Spinal cord (tissue), 10 donors: ENCODE data around the gene CDH20. TPM values are rescaled to one million over a fixed set of nuclear protein-coding genes. Genes with fewer than 3 reads are reported as not detected.

Source experiments
- DNase-seq, 6 donors: peaks; one replicate each; pipeline versions ENCODE4 v3.0.0 to v3.0.0-alpha.2; 2013 to 2015; ENCODE audit warnings: low spot score in 6 of 6, low read depth in 4 of 6
- H3K27ac ChIP-seq: one replicate; pipeline ENCODE4 v1.5.1; 2013; ENCODE audit warnings: low read depth, low read length, control low read depth
- H3K27me3 ChIP-seq: one replicate; pipeline ENCODE4 v1.6.1; 2013; ENCODE audit warnings: low read length; ENCODE audit not compliant: control insufficient read depth, insufficient read depth
- H3K36me3 ChIP-seq: one replicate; pipeline ENCODE4 v1.6.1; 2013; ENCODE audit warnings: low read length; ENCODE audit not compliant: control insufficient read depth, insufficient read depth
- H3K4me1 ChIP-seq: one replicate; pipeline ENCODE4 v1.6.1; 2013; ENCODE audit warnings: low read length; ENCODE audit not compliant: control insufficient read depth, insufficient read depth
- H3K4me3 ChIP-seq: one replicate; pipeline ENCODE4 v1.5.1; 2013; ENCODE audit warnings: low read depth, low read length, control low read depth
- H3K9me3 ChIP-seq: one replicate; pipeline ENCODE4 v1.6.1; 2013; ENCODE audit warnings: low read length; ENCODE audit not compliant: control insufficient read depth, insufficient read depth
- WGBS: methylation state at CpG from one replicate; pipeline ENCODE4 v1.1.5; 2013; ENCODE audit warnings: missing lambda C conversion rate; ENCODE audit not compliant: insufficient coverage; 5-methylcytosine and 5-hydroxymethylcytosine counted together
- polyA plus RNA-seq, 2 donors: library from polyadenylated mRNA; unstranded; fragments of 120-200 nt; gene quantifications; one replicate each; pipeline ENCODE4 v1.2.1, GENCODE V29; 2013; ENCODE audit not compliant: insufficient read length in 2 of 2
- total RNA-seq, 2 donors: library from RNA; depleted of rRNA in 1 of 2; stranded (reverse); fragments of 120-200 nt in 1 of 2; fragments of >200 nt in 1 of 2; gene quantifications; one replicate each; pipeline versions ENCODE4 v1.2.3 to v1.2.4, GENCODE V29; 2013 to 2014
- donor health status: healthy.

Gene CDH20
- total and polyA plus RNA-seq, 4 donors: 17.2 to 42.9 (median 31.3) TPM

DNA sequence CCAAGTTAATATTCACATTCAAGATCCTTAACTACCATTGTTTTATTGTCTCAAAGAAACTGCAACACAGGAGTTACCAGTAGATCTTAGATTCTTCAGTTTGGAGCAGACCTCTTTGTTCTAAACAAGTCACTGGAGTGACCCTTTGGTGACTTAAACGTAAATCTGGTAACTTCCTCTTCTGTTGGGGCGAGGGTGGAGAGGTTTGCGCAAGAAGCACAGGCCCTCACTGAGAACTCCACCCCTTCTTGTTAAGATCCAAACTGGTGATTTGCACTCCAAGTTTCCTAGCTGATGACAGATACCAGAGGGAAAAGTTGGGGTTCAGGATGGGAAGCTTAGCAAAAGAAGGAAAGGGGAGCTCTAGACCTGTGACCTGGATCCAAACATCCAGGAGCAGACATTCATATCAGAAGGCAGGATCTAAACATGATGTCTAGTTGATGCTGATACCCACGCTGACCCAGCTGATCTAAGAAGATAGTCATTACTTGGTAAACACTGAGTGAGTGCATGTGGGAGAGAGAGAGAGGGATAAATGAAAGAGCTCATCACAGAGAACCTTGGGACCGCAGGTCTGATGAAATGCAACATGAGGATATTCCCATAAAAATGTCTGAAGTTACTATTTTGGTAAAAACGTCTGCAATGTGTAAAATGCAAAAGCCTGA, 256.0 kb downstream of the CDH20 start:
- H3K36me3 ChIP-seq: no peaks in the 10 kb centered on the region
- 91% methylated on average over 5 of the region's 6 CpGs for WGBS
- H3K4me1 ChIP-seq: no peaks in the 10 kb centered on the region
- H3K9me3 ChIP-seq: no peaks in the 10 kb centered on the region
- no peak for DNase-seq
- no peak overlapping the region for H3K27ac ChIP-seq
- H3K4me3 ChIP-seq: no peak overlapping the region
- H3K27me3 ChIP-seq: no peaks in the 10 kb centered on the region

- WGBS: 40% methylated on average over 4 of the region's 4 CpGs
- Histone ChIP-seq H3K27me3 (no peaks in the 10 kb centered on the region), H3K27ac (no peak overlapping the region), H3K4me1 (no peaks in the 10 kb centered on the region), H3K9me3 (no peaks in the 10 kb centered on the region), H3K4me3 (no peak overlapping the region), H3K36me3 (no peaks in the 10 kb centered on the region)
- DNase-seq: peak in 2 of 6 donors; percentile 51 to 53
Measured at GRCh38 chr18:61589724-61590065, 256.5 kb downstream of the CDH20 start.

DNA sequence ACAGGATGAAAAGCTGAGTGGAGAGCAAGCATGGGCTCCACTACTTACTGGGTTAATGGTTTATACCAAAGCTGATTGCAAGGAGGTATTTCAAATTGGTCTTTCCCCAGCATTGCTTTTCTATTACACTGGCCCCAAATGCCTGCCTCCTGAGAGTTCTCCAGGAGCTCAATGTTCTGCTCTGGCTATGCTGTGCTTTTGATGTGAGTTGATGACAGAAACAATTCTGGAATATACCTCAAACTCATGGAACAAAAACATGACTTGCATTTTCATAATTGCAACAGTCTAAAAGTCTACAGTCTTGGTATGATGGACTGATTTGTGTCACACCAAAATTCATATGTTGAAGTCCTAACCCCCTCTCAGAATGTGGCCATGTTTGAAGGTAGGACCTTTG, 258.0 kb downstream of the CDH20 start:
- no peaks in the 10 kb centered on the region for H3K9me3 ChIP-seq
- no peak overlapping the region for H3K27ac ChIP-seq
- H3K4me3 ChIP-seq: no peak overlapping the region
- DNase-seq: no peak
- no peaks in the 10 kb centered on the region for H3K36me3 ChIP-seq
- H3K27me3 ChIP-seq: no peaks in the 10 kb centered on the region
- no peaks in the 10 kb centered on the region for H3K4me1 ChIP-seq

GRCh38 chr18:61595615-61596251, 262.5 kb downstream of the CDH20 start:
- H3K9me3 ChIP-seq: no peaks in the 10 kb centered on the region
- no peaks in the 10 kb centered on the region for H3K4me1 ChIP-seq
- H3K36me3 ChIP-seq: no peaks in the 10 kb centered on the region
- peak in 1 of 6 donors; percentile 73 for DNase-seq
- H3K27ac ChIP-seq: no peak overlapping the region
- no CpG with 5 or more reads among the region's 8 CpGs for WGBS
- no peaks in the 10 kb centered on the region for H3K27me3 ChIP-seq
- H3K4me3 ChIP-seq: no peak overlapping the region

- Histone ChIP-seq H3K27me3 (no peaks in the 10 kb centered on the region), H3K36me3 (no peaks in the 10 kb centered on the region), H3K9me3 (no peaks in the 10 kb centered on the region), H3K27ac (no peak overlapping the region), H3K4me1 (no peaks in the 10 kb centered on the region), H3K4me3 (no peak overlapping the region)
- no CpG with 5 or more reads among the region's 3 CpGs for WGBS
- DNase-seq: peak in 1 of 6 donors; percentile 33
Measured at GRCh38 chr18:61596296-61596695, 263.1 kb downstream of the CDH20 start.

GRCh38 chr18:61597316-61597715, 264.1 kb downstream of the CDH20 start:
- Histone ChIP-seq H3K4me3 (no peak overlapping the region), H3K9me3 (no peaks in the 10 kb centered on the region), H3K36me3 (no peaks in the 10 kb centered on the region), H3K27ac (no peak overlapping the region), H3K4me1 (no peaks in the 10 kb centered on the region), H3K27me3 (no peaks in the 10 kb centered on the region)
- no CpG with 5 or more reads among the region's 1 CpG for WGBS
- DNase-seq: no peak

DNA sequence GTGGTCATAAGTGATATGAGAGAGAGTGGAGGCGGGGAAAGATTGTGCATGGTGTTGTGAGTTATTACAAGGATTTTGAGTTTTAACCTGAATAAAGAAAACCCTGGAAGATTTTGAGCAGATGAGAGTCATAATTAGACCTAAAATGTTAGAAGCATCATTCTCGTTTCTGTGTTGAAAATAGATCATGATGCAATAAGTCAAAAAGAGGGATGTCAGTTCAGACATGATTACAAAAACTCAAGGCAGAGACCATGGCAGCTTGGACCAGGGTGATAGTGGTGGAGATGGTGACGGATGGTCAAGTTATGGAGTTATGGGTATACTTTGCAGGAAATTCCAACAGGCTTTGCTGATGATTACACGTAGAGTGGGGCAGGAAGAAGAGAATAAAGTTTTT, 267.2 kb downstream of the CDH20 start:
- Histone ChIP-seq H3K27ac (no peak overlapping the region), H3K4me3 (no peak overlapping the region), H3K27me3 (no peaks in the 10 kb centered on the region), H3K36me3 (no peaks in the 10 kb centered on the region), H3K4me1 (no peaks in the 10 kb centered on the region), H3K9me3 (no peaks in the 10 kb centered on the region)
- WGBS: 99% methylated on average over 4 of the region's 4 CpGs
- no peak for DNase-seq

GRCh38 chr18:61602836-61603235, 269.6 kb downstream of the CDH20 start:
- no CpG with 5 or more reads among the region's 2 CpGs for WGBS
- DNase-seq: no peak
- no peak overlapping the region for H3K27ac ChIP-seq
- H3K36me3 ChIP-seq: no peaks in the 10 kb centered on the region
- no peaks in the 10 kb centered on the region for H3K9me3 ChIP-seq
- H3K4me1 ChIP-seq: peaks cover 13% of the 10 kb centered on the region
- H3K4me3 ChIP-seq: no peak overlapping the region
- H3K27me3 ChIP-seq: no peaks in the 10 kb centered on the region
